ENCODE measurements around the gene DDX43. TPM values are rescaled to one million over a fixed set of nuclear protein-coding genes. Genes with fewer than 3 reads are reported as not detected.

The DDX43 gene
- total RNA-seq, 1 donor from 2014 or later = not detected

- no peak for DNase-seq (ENCODE audit: extremely low spot score, unreplicated experiment)
- Mint-ChIP-seq H3K36me3 (no peaks in the 10 kb centered on the region), H3K27me3 (no peaks in the 10 kb centered on the region), H3K9me3 (no peaks in the 10 kb centered on the region), H3K4me1 (ENCODE audit: unreplicated experiment) (no peaks in the 10 kb centered on the region), H3K4me3 (no peak overlapping the region), H3K27ac (no peak overlapping the region)
- TF ChIP-seq CTCF (conservative IDR thresholded peaks at IDR 0.05) = no peak
Measured at GRCh38 chr6:73368675-73369074, 26.0 kb upstream of the DDX43 start.

- H3K9me3 Mint-ChIP-seq = no peaks in the 10 kb centered on the region
- no peak overlapping the region for H3K27ac Mint-ChIP-seq
- no peaks in the 10 kb centered on the region for H3K36me3 Mint-ChIP-seq
- no peaks in the 10 kb centered on the region for H3K4me1 Mint-ChIP-seq (ENCODE audit: unreplicated experiment)
- H3K4me3 Mint-ChIP-seq = no peak overlapping the region
- no peaks in the 10 kb centered on the region for H3K27me3 Mint-ChIP-seq
- TF ChIP-seq CTCF (conservative IDR thresholded peaks at IDR 0.05) = no peak
- no peak for DNase-seq (ENCODE audit: extremely low spot score, unreplicated experiment)
Measured at GRCh38 chr6:73369157-73369556, 25.5 kb upstream of the DDX43 start.

DNA sequence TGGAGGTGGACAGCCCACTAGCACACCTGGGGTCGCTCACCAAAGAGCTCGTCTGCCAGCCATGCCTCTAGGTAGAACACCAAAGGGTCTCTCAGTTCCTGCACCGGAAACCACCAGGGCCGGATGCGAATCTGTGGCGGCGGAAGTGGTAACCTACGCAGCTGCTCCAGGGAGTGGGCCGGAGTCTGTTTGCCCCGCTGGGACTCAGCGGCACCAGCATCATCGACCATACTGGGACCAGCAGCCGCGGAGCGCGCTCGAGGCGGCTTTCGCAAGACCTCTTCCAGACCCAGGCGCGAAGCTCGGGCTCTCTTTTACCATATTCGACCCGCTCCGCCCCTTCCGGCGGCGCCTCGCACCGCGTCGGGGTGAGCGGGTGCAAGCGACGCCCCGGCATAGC, 25.1 kb upstream of the DDX43 start, which contains the start of gene OOEP:
Gene OOEP, minus strand, starts transcription at position 335 of the 400 bp plus-strand sequence. Its CDS starts 105 bp downstream, at position 230.
- Mint-ChIP-seq H3K27ac (no peak within 1 kb of the TSS), H3K27me3 (no peaks in the 10 kb centered on the region), H3K36me3 (no peaks in the 10 kb centered on the region), H3K4me1 (ENCODE audit: unreplicated experiment) (no peaks in the 10 kb centered on the region), H3K4me3 (no peak within 1 kb of the TSS), H3K9me3 (no peaks in the 10 kb centered on the region)
- no peak for TF ChIP-seq CTCF (conservative IDR thresholded peaks at IDR 0.05)
- DNase-seq (ENCODE audit: extremely low spot score, unreplicated experiment) = no peak

GRCh38 chr6:73371984-73372383, 22.6 kb upstream of the DDX43 start:
- H3K27me3 Mint-ChIP-seq = no peaks in the 10 kb centered on the region
- TF ChIP-seq CTCF (conservative IDR thresholded peaks at IDR 0.05) = no peak
- no peak overlapping the region for H3K4me3 Mint-ChIP-seq
- H3K4me1 Mint-ChIP-seq (ENCODE audit: unreplicated experiment) = no peaks in the 10 kb centered on the region
- no peaks in the 10 kb centered on the region for H3K9me3 Mint-ChIP-seq
- DNase-seq (ENCODE audit: extremely low spot score, unreplicated experiment) = no peak
- H3K36me3 Mint-ChIP-seq = no peaks in the 10 kb centered on the region
- H3K27ac Mint-ChIP-seq = no peak overlapping the region

- no peak for TF ChIP-seq CTCF (conservative IDR thresholded peaks at IDR 0.05)
- Mint-ChIP-seq H3K4me1 (ENCODE audit: unreplicated experiment) (no peaks in the 10 kb centered on the region), H3K27ac (no peak overlapping the region), H3K4me3 (no peak overlapping the region), H3K27me3 (no peaks in the 10 kb centered on the region), H3K9me3 (no peaks in the 10 kb centered on the region), H3K36me3 (no peaks in the 10 kb centered on the region)
- no peak for DNase-seq (ENCODE audit: extremely low spot score, unreplicated experiment)
Measured at GRCh38 chr6:73372516-73372915, 22.1 kb upstream of the DDX43 start.

GRCh38 chr6:73375216-73375615, 19.4 kb upstream of the DDX43 start:
- Mint-ChIP-seq H3K36me3 (no peaks in the 10 kb centered on the region), H3K4me1 (ENCODE audit: unreplicated experiment) (no peaks in the 10 kb centered on the region), H3K27me3 (no peaks in the 10 kb centered on the region), H3K9me3 (no peaks in the 10 kb centered on the region), H3K4me3 (no peak overlapping the region), H3K27ac (no peak overlapping the region)
- TF ChIP-seq CTCF (conservative IDR thresholded peaks at IDR 0.05) = no peak
- DNase-seq (ENCODE audit: extremely low spot score, unreplicated experiment) = no peak
